ENCODE data around the gene DCAF10. TPM values are rescaled to one million over a fixed set of nuclear protein-coding genes. Genes with fewer than 3 reads are reported as not detected.
A peak's percentile ranks its signal among the peaks of the same experiment; 100 is the strongest.

Gene DCAF10
- total RNA-seq, 1 donor from 2014 or later, result 17.8 TPM

DNA sequence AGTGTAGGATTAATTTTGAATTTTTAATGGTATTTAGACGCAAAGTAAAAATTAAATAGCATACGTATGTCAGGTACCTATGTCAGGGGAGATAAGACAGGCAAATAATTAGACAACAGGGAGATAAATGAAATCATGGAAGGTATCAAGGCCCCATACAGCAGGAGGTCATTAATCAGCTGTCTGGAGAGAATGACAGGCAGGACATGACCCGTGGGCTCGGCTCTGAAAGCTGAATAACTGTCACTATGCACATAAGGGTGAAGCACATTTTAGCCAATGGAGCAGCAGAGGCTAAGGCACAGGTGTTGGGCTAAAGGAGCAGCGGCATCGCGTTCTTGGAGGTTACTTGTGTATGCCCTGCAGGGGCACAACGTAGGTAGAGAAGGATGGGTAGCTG, 91.5 kb downstream of the DCAF10 start:
- TF ChIP-seq, protein P1, sequence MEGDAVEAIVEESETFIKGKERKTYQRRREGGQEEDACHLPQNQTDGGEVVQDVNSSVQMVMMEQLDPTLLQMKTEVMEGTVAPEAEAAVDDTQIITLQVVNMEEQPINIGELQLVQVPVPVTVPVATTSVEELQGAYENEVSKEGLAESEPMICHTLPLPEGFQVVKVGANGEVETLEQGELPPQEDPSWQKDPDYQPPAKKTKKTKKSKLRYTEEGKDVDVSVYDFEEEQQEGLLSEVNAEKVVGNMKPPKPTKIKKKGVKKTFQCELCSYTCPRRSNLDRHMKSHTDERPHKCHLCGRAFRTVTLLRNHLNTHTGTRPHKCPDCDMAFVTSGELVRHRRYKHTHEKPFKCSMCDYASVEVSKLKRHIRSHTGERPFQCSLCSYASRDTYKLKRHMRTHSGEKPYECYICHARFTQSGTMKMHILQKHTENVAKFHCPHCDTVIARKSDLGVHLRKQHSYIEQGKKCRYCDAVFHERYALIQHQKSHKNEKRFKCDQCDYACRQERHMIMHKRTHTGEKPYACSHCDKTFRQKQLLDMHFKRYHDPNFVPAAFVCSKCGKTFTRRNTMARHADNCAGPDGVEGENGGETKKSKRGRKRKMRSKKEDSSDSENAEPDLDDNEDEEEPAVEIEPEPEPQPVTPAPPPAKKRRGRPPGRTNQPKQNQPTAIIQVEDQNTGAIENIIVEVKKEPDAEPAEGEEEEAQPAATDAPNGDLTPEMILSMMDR (conservative IDR thresholded peaks at IDR 0.05; ENCODE audit: low read depth, low read length), result no peak
- DNase-seq (ENCODE audit: low read depth), result no peak
- no peak overlapping the region for H3K4me3 ChIP-seq (ENCODE audit: low read depth, low read length)

- TF ChIP-seq, protein P1 (conservative IDR thresholded peaks at IDR 0.05; ENCODE audit: low read depth, low read length), result no peak
- no peak overlapping the region for H3K4me3 ChIP-seq (ENCODE audit: low read depth, low read length)
- no peak for DNase-seq (ENCODE audit: low read depth)
Observed at GRCh38 chr9:37897665-37898064, 97.1 kb downstream of the DCAF10 start.

- TF ChIP-seq, protein P1 (conservative IDR thresholded peaks at IDR 0.05; ENCODE audit: low read depth, low read length), result no peak
- H3K4me3 ChIP-seq (ENCODE audit: low read depth, low read length), result no peak overlapping the region
- no peak for DNase-seq (ENCODE audit: low read depth)
Observed at GRCh38 chr9:37899041-37899440, 98.4 kb downstream of the DCAF10 start.

GRCh38 chr9:37902131-37902530, 101.5 kb downstream of the DCAF10 start:
- no peak overlapping the region for H3K4me3 ChIP-seq (ENCODE audit: low read depth, low read length)
- no peak for DNase-seq (ENCODE audit: low read depth)
- TF ChIP-seq, protein P1 (conservative IDR thresholded peaks at IDR 0.05; ENCODE audit: low read depth, low read length), result no peak

- no peak for DNase-seq (ENCODE audit: low read depth)
- H3K4me3 ChIP-seq (ENCODE audit: low read depth, low read length), result peak overlapping the region; percentile 89
- TF ChIP-seq, protein P1 (conservative IDR thresholded peaks at IDR 0.05; ENCODE audit: low read depth, low read length), result no peak
Observed at GRCh38 chr9:37902796-37903646, 102.4 kb downstream of the DCAF10 start.

- peak within 1 kb of the TSS; percentile 89 for H3K4me3 ChIP-seq (ENCODE audit: low read depth, low read length)
- TF ChIP-seq, protein P1 (conservative IDR thresholded peaks at IDR 0.05; ENCODE audit: low read depth, low read length), result peak; percentile 92
- no peak for DNase-seq (ENCODE audit: low read depth)
Observed at GRCh38 chr9:37903647-37904444, 103.2 kb downstream of the DCAF10 start, which contains the start of gene SLC25A51. Gene SLC25A51 (minus strand): TSS chr9:37904127. CDS start chr9:37888550, 15,577 bp downstream.

Data from epithelial cell of proximal tubule (primary cell).